NCI-H146 treated with DMSO at 0.1 percent for 48 hours (cell line): ENCODE data around the gene WASHC3.

Source experiments
- DNase-seq: peaks from one replicate; lab custom pipeline; 2025; ENCODE audit not compliant: unreplicated experiment; lab: John Stamatoyannopoulos, UW

WASHC3 gene

DNA sequence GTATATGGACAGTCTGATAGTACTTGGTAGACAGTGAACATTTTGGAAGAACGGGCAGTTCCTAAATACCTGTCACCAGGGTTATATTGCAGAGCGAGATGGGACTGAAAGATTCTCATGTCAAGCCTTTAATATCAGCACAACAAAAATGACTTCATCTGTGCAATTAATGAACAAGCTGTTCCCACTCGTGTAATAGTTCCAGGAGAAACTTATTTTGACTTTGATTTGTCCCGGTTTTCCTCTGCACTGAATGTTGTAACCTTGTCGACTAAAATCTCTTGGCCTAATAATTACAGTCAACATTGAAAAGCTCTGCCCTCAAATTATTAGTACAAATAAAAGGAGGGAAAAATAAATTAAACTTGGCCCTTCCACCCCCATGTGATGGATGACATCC is 79.5 kb downstream of the WASHC3 start:
- DNase-seq = no peak

DNA sequence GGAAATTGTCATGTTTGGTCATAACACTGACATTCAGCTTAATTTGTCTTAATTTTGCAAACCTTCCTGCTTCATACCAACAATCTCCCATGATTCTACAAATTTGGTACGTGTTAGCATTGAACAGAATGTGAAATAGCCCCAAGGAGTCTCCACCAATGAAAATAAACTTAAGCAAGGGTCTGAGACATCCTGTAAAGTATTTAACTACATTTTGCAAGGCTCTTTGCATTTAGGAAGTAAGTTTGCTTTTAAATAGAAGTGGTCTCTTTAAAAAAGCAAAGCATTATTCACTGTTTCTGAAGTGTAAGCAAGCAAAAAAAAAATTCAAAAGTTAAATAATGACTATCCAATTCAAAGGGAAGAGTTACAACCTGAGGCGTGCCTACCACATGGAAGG is 79.9 kb downstream of the WASHC3 start:
- no peak for DNase-seq

DNA sequence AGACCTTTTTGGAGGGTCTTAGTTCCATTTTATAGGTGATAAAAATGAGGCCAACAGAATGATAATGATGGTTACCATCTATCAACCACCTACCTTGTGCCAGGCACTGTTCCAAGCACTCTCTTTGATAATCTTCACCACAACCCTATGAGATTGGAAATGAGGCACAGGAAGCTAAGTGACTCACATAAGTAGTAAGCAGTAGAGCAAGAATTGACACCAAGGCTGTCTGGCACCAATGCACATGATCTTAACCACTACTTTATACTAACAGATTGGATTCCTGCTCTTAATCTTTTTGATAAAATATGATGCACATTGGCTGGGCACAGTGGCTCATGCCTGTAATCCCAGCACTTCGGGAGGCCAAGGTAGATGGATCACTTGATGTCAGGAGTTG is 93.0 kb downstream of the WASHC3 start:
- DNase-seq = no peak

DNA sequence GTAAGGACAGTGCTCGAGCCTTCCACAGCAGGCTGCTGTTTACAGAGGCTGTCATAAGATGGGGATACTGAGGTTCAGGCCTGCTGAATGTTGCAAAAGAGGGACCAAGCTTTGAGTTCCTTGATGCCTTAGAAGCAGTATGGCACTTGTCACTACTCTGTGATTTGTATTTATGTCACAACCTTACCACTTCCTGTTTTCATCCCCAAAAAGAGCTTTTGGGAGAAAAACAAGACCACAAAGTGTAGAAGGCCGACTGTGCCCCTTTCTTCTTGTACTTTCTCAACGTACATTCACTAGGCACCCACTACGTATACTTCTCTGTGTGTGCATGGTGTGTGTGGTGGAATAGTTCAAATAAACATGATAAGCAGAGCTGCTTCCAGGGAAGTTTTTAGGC is 94.3 kb downstream of the WASHC3 start:
- no peak for DNase-seq

DNA sequence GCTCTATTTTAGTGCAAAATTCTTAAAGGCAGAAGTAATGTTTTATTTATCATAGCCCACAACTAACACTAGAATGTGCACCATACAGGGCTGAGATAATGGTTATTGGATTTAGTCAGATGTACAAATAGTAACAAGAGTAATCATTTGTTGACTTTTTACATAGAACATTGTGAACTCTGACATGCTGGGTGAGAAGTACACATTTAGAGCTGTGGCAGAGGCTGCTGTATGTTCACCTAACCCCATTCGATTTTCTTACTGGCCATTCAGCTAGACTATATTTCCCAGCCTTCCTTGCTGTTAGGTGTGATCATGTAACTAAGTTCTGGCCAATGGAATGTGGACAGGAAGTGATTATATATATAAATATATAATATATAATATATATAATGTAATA is 95.3 kb downstream of the WASHC3 start:
- DNase-seq = no peak

DNA sequence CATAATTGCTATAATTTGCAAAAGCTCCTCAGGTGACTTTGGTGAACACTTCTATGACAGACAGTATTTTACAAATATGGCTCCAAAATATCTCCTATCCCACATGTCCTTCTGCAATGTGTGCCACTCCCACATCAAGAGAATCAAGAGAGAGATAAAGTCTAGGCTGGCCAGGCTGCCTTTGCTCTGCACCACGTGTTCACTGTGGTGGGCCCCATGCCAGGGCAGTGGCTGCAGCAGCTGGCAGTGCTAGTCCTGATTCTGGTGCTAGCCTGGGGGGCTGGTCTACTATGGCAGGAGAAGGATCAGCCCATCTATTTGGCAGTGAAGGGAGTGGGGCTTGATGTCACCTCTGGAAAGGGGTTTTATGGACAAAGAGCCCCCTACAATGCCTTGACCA is 98.1 kb downstream of the WASHC3 start:
- no peak for DNase-seq
